ENCODE results near the gene CILP. TPM values are rescaled to one million over a fixed set of nuclear protein-coding genes. Genes with fewer than 3 reads are reported as not detected.

CILP gene
- polyA plus RNA-seq, 3 donors = 0.13 TPM; not detected in 2

GRCh38 chr15:65184868-65185717 is 26.2 kb downstream of the CILP start, which contains the start of gene CLPX:
Gene CLPX (minus strand): TSS chr15:65185342. CDS start chr15:65185153, 189 bp downstream.
- peak within 1 kb of the TSS; percentile 90 to 97 (median 95) for H3K27ac Mint-ChIP-seq
- H3K9ac ChIP-seq (ENCODE audit: insufficient read depth, low read length, poor library complexity, severe bottlenecking) = peak within 1 kb of the TSS; percentile 94
- H3K27me3 ChIP-seq (ENCODE audit: control insufficient read depth in 2 of 2, insufficient read depth in 2 of 2, low read length in 2 of 2) = no peaks in the 10 kb centered on the region
- H3K4me1 Mint-ChIP-seq = peaks cover 28% of the 10 kb centered on the region
- WGBS (ENCODE audit: insufficient coverage) = under 1% methylated on average over 56 of the region's 70 CpGs
- peak within 1 kb of the TSS; percentile 87 for H2AFZ ChIP-seq (ENCODE audit: insufficient read depth, low read depth, low read length, poor library complexity, severe bottlenecking)
- H3K79me2 ChIP-seq (ENCODE audit: insufficient read depth, low read length) = peaks cover 49% of the 10 kb centered on the region
- DNase-seq = peak; percentile 92 to 94 (median 93)
- H3K9me3 ChIP-seq (replicated peaks in 1 of 2; ENCODE audit: control insufficient read depth in 1 of 2, insufficient read depth in 1 of 2, low read length in 2 of 2) = no peaks in the 10 kb centered on the region
- peak within 1 kb of the TSS; percentile 99 for H3K4me2 ChIP-seq (replicated peaks; ENCODE audit: extremely low read depth, low read length, poor library complexity, severe bottlenecking)
- peak within 1 kb of the TSS; percentile 94 to 98 for H3K4me3 Mint-ChIP-seq
- no peaks in the 10 kb centered on the region for H3K27me3 Mint-ChIP-seq (ENCODE audit: low read depth in 3 of 3)
- no peaks in the 10 kb centered on the region for H3K9me3 Mint-ChIP-seq
- peaks cover 3 to 17% of the 10 kb centered on the region in 2 donors for H3K36me3 Mint-ChIP-seq
- peaks cover under 1 to 2% of the 10 kb centered on the region in 2 donors for H3K36me3 ChIP-seq (replicated peaks in 1 of 2; ENCODE audit: control insufficient read depth in 1 of 2, insufficient read depth in 2 of 2, low read length in 2 of 2)
- peaks cover 17 to 27% of the 10 kb centered on the region in 2 donors for H3K4me1 ChIP-seq (ENCODE audit: control insufficient read depth in 1 of 2, insufficient read depth in 2 of 2, low read length in 2 of 2)
- intact Hi-C loops (cut with micrococcal nuclease) = loop anchor here (2.0 to 5.0 kb wide), 2 partner anchors 112 kb away; partner anchors contain the start of gene RNU5A-1 (in 2 of the 2)
- peaks cover 35% of the 10 kb centered on the region for H4K20me1 ChIP-seq (ENCODE audit: insufficient read depth, low read length)
- H3K27ac ChIP-seq (ENCODE audit: low read depth in 1 of 2, low read length in 2 of 2) = peak within 1 kb of the TSS; percentile 82 to 96
- peak within 1 kb of the TSS; percentile 85 to 97 (median 92) for H3K4me3 ChIP-seq (replicated peaks in 1 of 3; ENCODE audit: low read depth in 2 of 3, low read length in 3 of 3)
- TF ChIP-seq CTCF (IDR thresholded peaks at IDR 0.05) = no peak

GRCh38 chr15:65184305-65184867 is 26.9 kb downstream of the CILP start:
- H3K27me3 Mint-ChIP-seq (ENCODE audit: low read depth in 3 of 3) = no peaks in the 10 kb centered on the region
- intact Hi-C loops (cut with micrococcal nuclease) = loop anchor here in 1 of 2 donors (2.0 kb wide), 1 partner anchor 112 kb away; the partner anchor contains the start of gene RNU5A-1
- H3K4me2 ChIP-seq (replicated peaks; ENCODE audit: extremely low read depth, low read length, poor library complexity, severe bottlenecking) = peak overlapping the region; percentile 99
- peaks cover 6 to 20% of the 10 kb centered on the region in 2 donors for H3K36me3 Mint-ChIP-seq
- peak overlapping the region; percentile 94 for H3K9ac ChIP-seq (ENCODE audit: insufficient read depth, low read length, poor library complexity, severe bottlenecking)
- no peaks in the 10 kb centered on the region for H3K9me3 ChIP-seq (replicated peaks in 1 of 2; ENCODE audit: control insufficient read depth in 1 of 2, insufficient read depth in 1 of 2, low read length in 2 of 2)
- peak overlapping the region; percentile 87 for H2AFZ ChIP-seq (ENCODE audit: insufficient read depth, low read depth, low read length, poor library complexity, severe bottlenecking)
- no peak for TF ChIP-seq CTCF (IDR thresholded peaks at IDR 0.05)
- under 1% methylated on average over 33 of the region's 33 CpGs for WGBS (ENCODE audit: insufficient coverage)
- H3K79me2 ChIP-seq (ENCODE audit: insufficient read depth, low read length) = peaks cover 56% of the 10 kb centered on the region
- H3K27me3 ChIP-seq (ENCODE audit: control insufficient read depth in 2 of 2, insufficient read depth in 2 of 2, low read length in 2 of 2) = no peaks in the 10 kb centered on the region
- peak; percentile 20 to 47 (median 34) for DNase-seq
- peaks cover 17 to 27% of the 10 kb centered on the region in 2 donors for H3K4me1 ChIP-seq (ENCODE audit: control insufficient read depth in 1 of 2, insufficient read depth in 2 of 2, low read length in 2 of 2)
- peak overlapping the region; percentile 85 to 97 (median 92) for H3K4me3 ChIP-seq (replicated peaks in 1 of 3; ENCODE audit: low read depth in 2 of 3, low read length in 3 of 3)
- H4K20me1 ChIP-seq (ENCODE audit: insufficient read depth, low read length) = peaks cover 43% of the 10 kb centered on the region
- H3K27ac ChIP-seq (ENCODE audit: low read depth in 1 of 2, low read length in 2 of 2) = peak overlapping the region; percentile 82 to 96
- H3K4me3 Mint-ChIP-seq = peak overlapping the region; percentile 94 to 98
- peaks cover 7 to 9% of the 10 kb centered on the region in 2 donors for H3K36me3 ChIP-seq (replicated peaks in 1 of 2; ENCODE audit: control insufficient read depth in 1 of 2, insufficient read depth in 2 of 2, low read length in 2 of 2)
- H3K9me3 Mint-ChIP-seq = no peaks in the 10 kb centered on the region
- peaks cover 28% of the 10 kb centered on the region for H3K4me1 Mint-ChIP-seq
- H3K27ac Mint-ChIP-seq = peak overlapping the region; percentile 90 to 97 (median 95)
